Hippocampal formation (tissue), 2 donors: Measurements from ENCODE around the gene CLINT1.
"Not testable (repeated sequence)": the region's sequence is repeated elsewhere in the genome, so short reads cannot be mapped to it uniquely, and the experiment has no call there.

ENCODE experiments used
- DNase-seq, 2 donors: peaks; one replicate each; lab custom pipeline; 2025; lab: John Stamatoyannopoulos, UW

CLINT1 gene

GRCh38 chr5:157858527-157859226 lies at the start of gene CLINT1:
Gene CLINT1, minus strand, starts transcription at chr5:157859145. Its CDS starts 175 bp downstream, at chr5:157858970.
- DNase-seq = peak; percentile 78 to 89

- DNase-seq = no peak
Observed at GRCh38 chr5:157908459-157908858, 49.5 kb upstream of the CLINT1 start.

- DNase-seq = no peak
Observed at GRCh38 chr5:157907479-157907878, 48.5 kb upstream of the CLINT1 start.

GRCh38 chr5:157903117-157903450 lies 44.1 kb upstream of the CLINT1 start:
- DNase-seq = no peak

GRCh38 chr5:157902449-157903116 lies 43.6 kb upstream of the CLINT1 start:
- DNase-seq = no peak

- no peak for DNase-seq
Observed at GRCh38 chr5:157900644-157901043, 41.7 kb upstream of the CLINT1 start.

GRCh38 chr5:157893611-157894010 lies 34.7 kb upstream of the CLINT1 start:
- no peak for DNase-seq

GRCh38 chr5:157892974-157893373 lies 34.0 kb upstream of the CLINT1 start:
- no peak for DNase-seq

- DNase-seq = no peak
Observed at GRCh38 chr5:157890836-157891597, 32.1 kb upstream of the CLINT1 start.

- no peak for DNase-seq
Observed at GRCh38 chr5:157888814-157889532, 30.0 kb upstream of the CLINT1 start.

- DNase-seq = no peak
Observed at GRCh38 chr5:157886796-157887380, 27.9 kb upstream of the CLINT1 start.

- not testable (repeated sequence) for DNase-seq
Observed at GRCh38 chr5:157885051-157885450, 26.1 kb upstream of the CLINT1 start.

GRCh38 chr5:157881498-157881897 lies 22.6 kb upstream of the CLINT1 start:
- not testable (repeated sequence) for DNase-seq

GRCh38 chr5:157877821-157878220 lies 18.9 kb upstream of the CLINT1 start:
- no peak for DNase-seq

- DNase-seq = no peak
Observed at GRCh38 chr5:157874861-157875260, 15.9 kb upstream of the CLINT1 start.

- DNase-seq = no peak
Observed at GRCh38 chr5:157870837-157871834, 12.2 kb upstream of the CLINT1 start.

- no peak for DNase-seq
Observed at GRCh38 chr5:157867751-157868387, 8.9 kb upstream of the CLINT1 start.

- DNase-seq = no peak
Observed at GRCh38 chr5:157866536-157866935, 7.6 kb upstream of the CLINT1 start.

- DNase-seq = no peak
Observed at GRCh38 chr5:157865781-157866180, 6.8 kb upstream of the CLINT1 start.

GRCh38 chr5:157864067-157864466 lies 5.1 kb upstream of the CLINT1 start:
- no peak for DNase-seq
